Measurements from ENCODE around the gene KRT17.

GRCh38 chr17:41665566-41666236 is 41.3 kb upstream of the KRT17 start:
- TF ChIP-seq, protein P1, sequence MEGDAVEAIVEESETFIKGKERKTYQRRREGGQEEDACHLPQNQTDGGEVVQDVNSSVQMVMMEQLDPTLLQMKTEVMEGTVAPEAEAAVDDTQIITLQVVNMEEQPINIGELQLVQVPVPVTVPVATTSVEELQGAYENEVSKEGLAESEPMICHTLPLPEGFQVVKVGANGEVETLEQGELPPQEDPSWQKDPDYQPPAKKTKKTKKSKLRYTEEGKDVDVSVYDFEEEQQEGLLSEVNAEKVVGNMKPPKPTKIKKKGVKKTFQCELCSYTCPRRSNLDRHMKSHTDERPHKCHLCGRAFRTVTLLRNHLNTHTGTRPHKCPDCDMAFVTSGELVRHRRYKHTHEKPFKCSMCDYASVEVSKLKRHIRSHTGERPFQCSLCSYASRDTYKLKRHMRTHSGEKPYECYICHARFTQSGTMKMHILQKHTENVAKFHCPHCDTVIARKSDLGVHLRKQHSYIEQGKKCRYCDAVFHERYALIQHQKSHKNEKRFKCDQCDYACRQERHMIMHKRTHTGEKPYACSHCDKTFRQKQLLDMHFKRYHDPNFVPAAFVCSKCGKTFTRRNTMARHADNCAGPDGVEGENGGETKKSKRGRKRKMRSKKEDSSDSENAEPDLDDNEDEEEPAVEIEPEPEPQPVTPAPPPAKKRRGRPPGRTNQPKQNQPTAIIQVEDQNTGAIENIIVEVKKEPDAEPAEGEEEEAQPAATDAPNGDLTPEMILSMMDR (conservative IDR thresholded peaks at IDR 0.05; ENCODE audit: low read depth, low read length): peak; percentile 94
- TF ChIP-seq POLR2A (IDR thresholded peaks at IDR 0.05; ENCODE audit: low read depth, low read length): no peak

Measured in IMR-90 (cell line).